RPMI8226 (cell line): Measurements from ENCODE around the gene TRIM14.
A peak's percentile ranks its signal among the peaks of the same experiment; 100 is the strongest.
"Not testable (repeated sequence)": the region's sequence is repeated elsewhere in the genome, so short reads cannot be mapped to it uniquely, and the experiment has no call there.

Experiments
- DNase-seq: peaks from one replicate; pipeline ENCODE4 v3.0.0-alpha.2; 2015

The TRIM14 gene

DNA sequence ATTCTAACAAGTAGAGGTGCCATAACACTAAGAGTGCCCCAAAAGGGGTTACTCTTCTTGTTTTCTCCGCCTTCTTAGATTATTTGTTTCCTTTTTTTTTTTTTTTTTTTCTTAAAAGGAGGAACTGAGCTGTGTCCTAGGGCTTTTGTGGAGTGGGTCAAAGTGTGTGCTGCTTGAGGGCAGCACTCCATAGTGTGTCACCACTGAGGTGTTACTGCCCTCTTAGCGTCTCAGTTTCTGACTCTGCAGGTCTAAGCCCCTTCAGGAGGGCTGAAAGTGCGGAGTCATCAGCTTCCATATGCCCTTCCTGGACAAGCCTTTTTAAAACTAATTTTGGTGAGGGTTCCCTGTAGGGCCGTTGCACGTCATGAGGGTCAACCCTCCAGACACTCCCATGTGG lies 75.1 kb downstream of the TRIM14 start:
- no peak for DNase-seq

DNA sequence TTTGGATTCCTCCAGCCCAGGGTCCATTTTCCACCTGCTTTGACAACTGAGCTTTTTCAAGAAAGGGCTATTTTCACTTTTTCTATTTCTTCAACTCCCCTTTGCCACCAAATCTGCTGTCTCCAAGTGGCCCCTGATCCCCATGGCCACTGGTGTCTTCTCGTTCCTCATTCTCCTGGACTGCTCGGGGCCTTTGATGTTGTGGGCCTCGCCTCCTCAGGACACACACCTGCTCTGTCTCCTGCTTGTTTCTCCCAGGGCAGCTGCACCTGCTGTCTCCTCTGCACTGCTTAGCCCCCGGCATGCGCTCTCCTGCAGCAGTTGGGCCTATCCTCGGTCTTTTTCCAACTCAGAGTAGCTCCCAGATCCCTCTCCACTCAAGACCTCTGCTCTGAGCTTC lies 78.8 kb downstream of the TRIM14 start:
- no peak for DNase-seq

DNA sequence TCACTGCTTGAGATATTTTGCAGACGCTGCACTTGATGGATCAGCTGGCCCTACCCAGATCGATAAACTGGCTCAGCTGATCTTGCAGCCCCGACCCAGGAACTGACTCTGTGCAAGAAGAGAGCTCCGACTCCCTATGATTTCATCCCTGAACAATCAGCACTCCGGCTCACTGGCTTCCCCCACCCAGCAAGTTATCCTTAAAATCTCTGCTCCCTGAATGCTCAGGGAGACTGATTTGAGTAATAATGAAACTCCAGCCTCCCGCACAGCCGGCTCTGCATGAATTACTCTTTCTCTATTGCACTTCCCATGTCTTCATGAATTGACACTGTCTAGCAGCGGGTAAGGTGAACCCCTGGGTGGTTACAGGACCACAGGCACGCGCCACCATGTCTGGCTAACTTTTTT lies 79.4 kb downstream of the TRIM14 start:
- DNase-seq, result no peak

DNA sequence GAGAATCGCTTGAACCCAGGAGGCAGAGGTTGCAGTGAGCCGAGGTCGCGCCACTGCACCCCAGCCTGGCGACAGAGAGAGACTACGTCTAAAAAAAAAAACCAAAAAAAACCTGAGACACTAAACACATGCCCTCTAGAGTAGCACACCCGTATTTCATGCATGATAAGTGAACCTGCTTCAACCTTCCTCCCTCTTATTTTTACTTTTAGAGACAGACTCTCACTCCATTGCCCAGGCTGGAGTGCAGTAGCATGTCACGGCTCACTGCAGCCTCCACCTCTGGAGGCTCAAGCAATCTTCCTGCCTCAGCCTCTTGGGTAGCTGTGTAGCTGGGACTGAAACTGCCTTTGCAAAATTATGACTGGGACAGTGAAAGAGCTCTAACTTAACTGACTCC lies 80.1 kb downstream of the TRIM14 start:
- no peak for DNase-seq

DNA sequence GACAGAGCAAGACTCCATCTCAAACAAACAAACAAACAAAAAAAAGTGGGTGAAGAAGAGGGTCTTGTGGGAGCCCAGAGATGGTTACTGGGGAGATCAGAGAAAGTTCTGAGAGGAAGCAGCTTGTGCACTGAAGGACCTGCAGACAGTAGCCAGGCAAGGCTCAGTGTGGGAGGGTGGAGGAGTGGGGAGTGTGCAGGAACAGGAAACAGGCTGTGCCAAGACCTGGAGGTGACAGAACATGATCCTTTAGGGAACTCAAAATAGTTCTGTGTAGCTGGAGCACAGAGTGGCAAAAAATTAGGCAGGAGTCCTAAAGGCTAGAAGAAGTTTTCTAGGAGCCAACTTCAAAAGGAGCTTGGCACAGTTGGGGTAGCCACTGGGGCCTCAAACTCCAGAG lies 81.7 kb downstream of the TRIM14 start:
- DNase-seq, result no peak

DNA sequence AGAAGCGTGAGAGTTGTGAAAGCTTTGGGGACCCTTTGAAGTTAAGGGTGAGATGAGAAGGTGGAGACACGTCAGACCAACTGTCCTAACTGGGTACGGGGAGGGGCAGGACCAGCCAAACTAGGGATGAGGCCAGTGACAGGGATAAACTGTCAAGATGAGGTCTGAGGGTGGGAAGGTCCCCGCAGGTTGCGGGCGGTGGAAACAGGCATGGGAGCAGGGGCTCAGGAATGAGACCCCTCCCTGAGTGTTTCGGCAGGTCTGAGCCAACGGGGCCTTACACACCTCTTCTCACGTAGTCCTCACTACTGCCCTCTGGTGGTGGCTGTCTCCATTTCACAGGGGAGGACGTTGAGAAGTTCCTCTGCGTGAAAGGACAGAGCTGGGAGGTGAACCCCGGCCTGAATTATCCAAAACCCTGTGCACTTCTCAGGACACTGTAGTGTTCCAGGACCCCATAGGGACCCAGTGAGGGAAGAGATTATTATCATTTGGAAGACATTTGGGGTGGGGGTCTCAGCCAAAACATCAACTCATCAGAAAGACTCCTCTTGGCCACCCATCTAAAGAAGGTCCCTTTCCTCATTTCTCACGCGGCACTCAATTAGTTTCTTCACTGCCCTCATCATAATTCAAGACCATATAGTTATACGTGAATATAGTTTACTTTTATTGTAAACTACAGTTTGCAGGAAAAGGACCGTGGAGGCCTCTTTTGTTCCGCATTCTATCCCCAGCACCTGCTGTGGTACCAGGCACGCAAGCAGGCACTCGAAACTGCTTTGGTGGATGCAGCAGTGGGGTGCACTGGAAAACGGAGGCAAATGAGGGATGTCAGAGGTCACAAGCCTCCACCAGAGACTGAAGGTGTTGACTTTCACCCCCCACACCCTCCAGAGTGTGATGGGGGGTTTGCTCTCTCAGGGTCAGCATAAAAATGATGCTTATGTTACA lies 84.2 kb downstream of the TRIM14 start:
- peak; percentile 87 for DNase-seq

DNA sequence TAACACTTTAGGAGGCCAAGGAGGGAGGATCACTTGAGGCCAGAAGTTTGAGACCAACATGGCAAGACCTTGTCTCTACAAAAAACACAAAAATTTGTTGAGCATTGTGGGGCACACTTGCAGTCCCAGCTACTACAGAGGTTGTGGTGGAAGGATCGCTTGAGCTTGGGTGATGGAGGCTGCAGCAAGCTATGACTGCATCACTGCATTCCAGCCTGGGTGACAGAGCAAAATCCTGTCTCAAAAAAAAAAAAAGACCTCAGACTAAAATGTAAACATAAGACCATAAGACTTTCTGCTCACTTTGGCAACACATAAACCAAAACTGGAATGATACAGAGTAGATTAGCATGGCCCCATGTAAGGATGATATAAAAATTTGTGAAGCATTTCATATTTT lies 87.1 kb downstream of the TRIM14 start:
- DNase-seq, result no peak

DNA sequence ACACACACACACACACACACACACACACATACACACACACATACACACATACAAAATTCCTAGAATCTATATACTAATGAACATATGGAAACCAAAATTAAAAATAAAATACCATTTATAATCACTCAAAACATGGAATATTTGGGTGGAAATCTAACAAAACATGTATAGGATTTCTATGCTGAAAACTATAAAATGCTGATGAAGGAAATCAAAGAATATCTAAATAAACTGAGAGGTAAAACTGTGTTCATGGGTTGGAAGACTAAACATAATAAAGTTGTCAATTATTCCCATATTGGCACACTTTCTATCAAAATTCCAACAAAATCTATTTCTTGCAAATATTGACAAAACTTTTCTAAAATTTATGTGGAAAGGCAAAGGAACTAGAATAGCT lies 87.9 kb downstream of the TRIM14 start:
- DNase-seq, result no peak

DNA sequence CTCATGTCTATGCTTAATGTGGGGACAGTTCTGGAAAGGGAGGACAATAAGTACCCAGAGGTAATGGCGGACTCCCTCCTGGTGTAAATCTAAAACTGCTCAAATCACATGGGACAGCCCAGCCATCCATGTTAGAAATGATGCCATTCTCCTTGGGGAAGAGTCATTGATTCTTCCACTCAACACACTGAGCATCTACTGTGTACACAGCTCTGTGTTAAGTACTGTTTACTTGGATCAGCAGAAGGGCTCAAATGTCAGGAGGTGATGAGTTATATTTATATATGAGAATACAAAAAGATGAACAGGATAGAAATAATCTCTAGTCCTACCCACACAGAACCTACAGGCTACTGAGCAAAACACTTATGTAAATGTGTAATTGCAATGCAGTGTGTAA lies 94.3 kb downstream of the TRIM14 start:
- no peak for DNase-seq

DNA sequence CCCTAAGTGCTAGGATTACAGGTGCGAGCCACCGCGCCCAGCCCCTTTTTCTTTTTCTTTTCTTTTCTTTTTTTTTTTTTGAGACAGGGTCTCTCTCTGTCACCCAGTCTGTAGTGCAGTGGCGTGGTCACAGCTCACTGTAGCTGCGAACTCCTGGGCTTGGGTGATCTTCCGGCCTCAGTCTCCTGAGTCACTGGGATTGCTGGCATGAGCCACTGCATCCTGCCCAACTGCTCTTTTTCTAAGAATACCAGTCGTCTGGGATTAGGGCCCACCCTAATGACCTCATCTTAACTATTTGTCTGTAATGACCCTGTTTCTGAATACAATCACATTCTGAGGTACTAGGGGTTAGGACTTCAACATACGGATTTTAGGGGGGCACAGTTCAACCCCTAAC lies 96.6 kb downstream of the TRIM14 start:
- no peak for DNase-seq

DNA sequence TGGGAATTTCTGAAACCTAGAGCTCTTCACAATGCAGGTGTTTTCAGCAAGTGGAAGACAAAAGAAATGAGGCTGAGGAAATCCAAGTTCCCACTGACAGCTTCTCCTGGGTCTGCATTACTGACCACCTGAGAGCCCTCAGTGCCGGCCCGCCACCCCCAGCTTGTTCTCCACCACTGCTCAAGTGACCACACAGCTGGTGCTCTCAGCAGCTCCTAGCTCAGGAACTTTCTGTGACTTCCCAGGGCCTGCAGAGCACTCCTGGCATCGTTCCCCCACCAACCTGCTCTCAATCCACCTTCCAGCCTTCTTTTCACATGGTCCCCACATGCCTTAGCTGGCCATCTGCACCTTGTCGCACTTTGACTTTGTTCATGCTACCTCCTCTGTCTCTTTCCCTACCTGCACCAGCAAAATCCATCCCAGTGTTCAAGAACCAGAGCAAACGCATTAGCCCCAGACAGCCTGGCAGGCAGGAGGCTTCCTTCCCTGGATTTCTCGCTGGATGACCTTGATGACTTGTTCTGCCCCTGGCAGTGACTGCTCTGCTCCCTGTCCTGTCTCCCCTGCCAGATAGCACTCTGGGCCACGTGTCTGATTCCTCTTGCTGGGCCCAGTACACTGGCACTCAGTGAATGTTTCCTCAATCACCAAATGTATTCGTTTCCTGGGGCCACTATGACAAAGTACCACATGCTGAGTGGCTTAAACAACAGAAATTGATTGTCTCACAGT lies 97.5 kb downstream of the TRIM14 start:
- no peak for DNase-seq

DNA sequence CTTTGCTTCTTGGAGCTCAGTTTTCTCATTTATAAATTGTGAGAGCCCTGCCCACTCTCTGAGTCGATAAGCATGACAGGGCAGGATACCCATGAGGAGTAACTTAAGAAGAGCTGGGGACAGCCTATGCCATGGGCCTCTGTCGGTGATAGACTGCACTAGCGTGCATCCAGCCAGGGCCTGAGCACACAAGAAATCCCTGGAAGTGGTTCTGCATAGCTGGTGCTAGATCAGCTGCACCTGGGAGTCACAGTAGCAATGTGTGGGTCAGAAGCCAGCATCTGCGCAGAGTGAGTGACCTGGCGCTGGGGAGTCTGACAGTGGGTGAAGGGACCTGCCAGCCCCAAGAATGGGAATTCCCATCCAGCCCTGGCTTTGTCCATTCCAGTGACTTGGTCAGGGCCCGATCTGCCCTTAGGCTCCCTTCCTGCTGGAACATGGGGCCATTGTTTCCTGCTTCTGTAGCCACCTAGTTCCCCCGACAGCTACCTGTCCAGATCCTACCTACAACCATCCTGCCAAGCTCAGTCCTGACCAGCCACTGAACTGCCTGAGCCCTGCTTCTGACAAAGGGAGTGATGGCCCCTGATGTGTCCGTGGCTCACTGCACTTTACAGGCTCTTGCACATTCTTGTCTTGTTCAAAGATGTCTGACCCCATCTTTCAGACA lies 98.4 kb downstream of the TRIM14 start:
- no peak for DNase-seq

DNA sequence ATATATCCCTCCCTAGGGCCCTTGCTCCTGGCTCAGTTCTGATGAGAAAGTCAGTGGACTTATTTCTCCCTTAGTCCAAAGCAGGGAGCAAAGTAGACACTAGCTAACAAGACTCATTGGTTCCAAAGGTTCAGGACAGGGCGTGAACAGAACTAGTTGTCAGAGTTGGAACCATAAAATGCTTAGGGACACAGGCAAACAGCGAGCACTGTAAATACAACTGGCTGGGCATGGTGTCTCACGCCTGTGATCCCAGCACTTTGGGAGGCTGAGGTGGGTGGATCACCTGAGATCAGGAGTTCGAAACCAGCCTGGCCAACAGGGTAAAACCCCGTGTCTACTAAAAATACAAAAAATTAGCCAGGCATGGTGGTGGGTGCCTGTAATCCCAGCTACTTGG lies 99.2 kb downstream of the TRIM14 start:
- not testable (repeated sequence) for DNase-seq
